GM12878 (cell line): ENCODE data around the gene MGAT5. TPM values are rescaled to one million over a fixed set of nuclear protein-coding genes. Genes with fewer than 3 reads are reported as not detected.

ENCODE experiments used
- ATAC-seq: fragments of 200-7000 bp; cut with Tn5 transposase; 3 replicates; pipeline ENCODE4 v1.9.1; 2020; ENCODE audit warnings: mild to moderate bottlenecking, moderate library complexity
- BruUV-seq: library from RNA; stranded (reverse); fragments of 400-500 nt; replicated peaks from 2 replicates; lab custom pipeline; 2021; lab: Mats Ljungman, UMichigan
- CTCF ChIA-PET: fragments of 300-600 bp; sonication (Branson Sonifier 250); formaldehyde crosslinking; extraction: SDS; loops from one replicate; lab custom pipeline; 2021; ENCODE audit warnings: inconsistent platforms; lab: Yijun Ruan, JAX
- POLR2A ChIA-PET: fragments of 350-600 bp; formaldehyde crosslinking; extraction: SDS; loops from one replicate; lab custom pipeline; 2021; ENCODE audit warnings: inconsistent platforms; lab: Charles Lee
- RAD21 ChIA-PET: fragments of 300-600 bp; sonication (Branson Sonifier 250); formaldehyde crosslinking; loops from one replicate; lab custom pipeline; 2023; ENCODE audit warnings: antibody characterized with exemption; ENCODE audit not compliant: unreplicated experiment; lab: Charles Lee
- SMC1A ChIA-PET: fragments of 300-600 bp; sonication (Branson Sonifier 250); formaldehyde crosslinking; loops from one replicate; lab custom pipeline; 2023; ENCODE audit not compliant: unreplicated experiment, uncharacterized antibody; lab: Charles Lee
- DNase-seq: peaks from one replicate; pipeline ENCODE4 v3.0.0-alpha.2; 2011; ENCODE audit warnings: low read depth, low spot score
- FAIRE-seq: peaks from 3 replicates; lab custom pipeline; 2011; peaks lifted over from hg19 to GRCh38; lab: Jason Lieb, UNC
- H2AFZ ChIP-seq: 2 replicates; pipeline ENCODE4 v1.6.0; 2011; ENCODE audit warnings: low read depth, low read length, control low read depth; ENCODE audit not compliant: control insufficient read depth
- H3K27ac ChIP-seq: 2 replicates; pipeline ENCODE4 v1.5.1; 2011; ENCODE audit warnings: control low read depth; ENCODE audit not compliant: control insufficient read depth, insufficient read depth
- H3K27me3 ChIP-seq, 2 experiments: replicated peaks in 1 of 2; 2 replicates each; pipeline versions ENCODE4 v1.6.0 to v1.6.1; 2011; ENCODE audit warnings: low read length in 1 of 2; ENCODE audit not compliant: control insufficient read depth in 2 of 2, insufficient read depth in 2 of 2
- H3K36me3 ChIP-seq, 2 experiments: 2 replicates each; pipeline ENCODE4 v1.5.1; 2011; ENCODE audit warnings: low read length in 1 of 2; ENCODE audit not compliant: control insufficient read depth in 2 of 2, insufficient read depth in 2 of 2
- H3K4me1 ChIP-seq: 2 replicates; pipeline ENCODE4 v1.6.1; 2011; ENCODE audit warnings: mild to moderate bottlenecking, low read length, moderate library complexity, mixed read lengths; ENCODE audit not compliant: control insufficient read depth, insufficient read depth
- H3K4me2 ChIP-seq: 2 replicates; pipeline ENCODE4 v1.6.0; 2011; ENCODE audit warnings: control low read depth; ENCODE audit not compliant: control insufficient read depth, insufficient read depth
- H3K4me3 ChIP-seq: fragments of 200-600 bp; sonication (generic); 2 replicates; pipeline ENCODE4 v1.5.1; 2016
- H3K79me2 ChIP-seq: 2 replicates; pipeline ENCODE4 v1.6.0; 2011; ENCODE audit warnings: low read length; ENCODE audit not compliant: control insufficient read depth, insufficient read depth
- H3K9ac ChIP-seq: 2 replicates; pipeline ENCODE4 v1.8.0; 2011; ENCODE audit warnings: low read length, control low read depth, mixed read lengths; ENCODE audit not compliant: control insufficient read depth, insufficient read depth
- H3K9me3 ChIP-seq: replicated peaks from 3 replicates; pipeline ENCODE4 v1.5.1; 2011; ENCODE audit warnings: mild to moderate bottlenecking, low read length; ENCODE audit not compliant: control insufficient read depth, insufficient read depth
- H4K20me1 ChIP-seq: 2 replicates; pipeline ENCODE4 v1.6.0; 2011; ENCODE audit not compliant: control insufficient read depth, insufficient read depth
- CHD2 ChIP-seq: IDR thresholded peaks from 2 replicates; pipeline ENCODE4 v1.6.1; 2011; ENCODE audit warnings: low read depth, low read length, improper control_type of control experiment, borderline replicate concordance
- CREB1 ChIP-seq: IDR thresholded peaks from 2 replicates; pipeline ENCODE4 v1.6.1; 2012; ENCODE audit warnings: low read depth, mild to moderate bottlenecking, inconsistent platforms
- HDGF ChIP-seq: fragments of 450-650 bp; IDR thresholded peaks from 2 replicates; pipeline ENCODE4 v1.6.1; 2016; ENCODE audit warnings: antibody characterized with exemption
- MEF2A ChIP-seq: IDR thresholded peaks from 2 replicates; pipeline ENCODE4 v1.6.1; 2011; ENCODE audit warnings: low read depth, mild to moderate bottlenecking, low read length, moderate library complexity; ENCODE audit not compliant: insufficient read depth
- RAD21 ChIP-seq: IDR thresholded peaks from 2 replicates; pipeline ENCODE4 v1.6.1; 2011; ENCODE audit warnings: mild to moderate bottlenecking, low read depth, low read length, moderate library complexity; ENCODE audit not compliant: insufficient read depth
- RB1 ChIP-seq: fragments of 450-650 bp; formaldehyde crosslinking; IDR thresholded peaks from 2 replicates; pipeline ENCODE4 v1.6.1; 2017; ENCODE audit warnings: mild to moderate bottlenecking, borderline replicate concordance
- RUNX3 ChIP-seq: IDR thresholded peaks from 2 replicates; pipeline ENCODE4 v1.6.1; 2012; ENCODE audit warnings: low read length, inconsistent platforms
- SIN3A ChIP-seq: IDR thresholded peaks from 2 replicates; pipeline ENCODE4 v1.6.1; 2012; ENCODE audit warnings: low read depth, low read length, improper control_type of control experiment
- SMAD5 ChIP-seq: IDR thresholded peaks from 2 replicates; pipeline ENCODE4 v1.6.1; 2016; ENCODE audit warnings: antibody characterized with exemption, low read depth
- SMC3 ChIP-seq: IDR thresholded peaks from 2 replicates; pipeline ENCODE4 v1.6.1; 2011; ENCODE audit warnings: low read length, improper control_type of control experiment, borderline replicate concordance
- SUPT20H ChIP-seq: IDR thresholded peaks from 2 replicates; pipeline ENCODE4 v1.6.1; 2011; ENCODE audit warnings: low read depth, mild to moderate bottlenecking, low read length, moderate library complexity, borderline replicate concordance; ENCODE audit not compliant: control insufficient read depth
- ZNF207 ChIP-seq: fragments of 450-650 bp; IDR thresholded peaks from 2 replicates; pipeline ENCODE4 v1.6.1; 2014; ENCODE audit warnings: antibody characterized with exemption, mild to moderate bottlenecking, borderline replicate concordance
- ZNF24 ChIP-seq: fragments of 450-650 bp; IDR thresholded peaks from 2 replicates; pipeline ENCODE4 v1.6.1; 2017; ENCODE audit warnings: antibody characterized with exemption, mild to moderate bottlenecking
- ZZZ3 ChIP-seq: IDR thresholded peaks from 2 replicates; pipeline ENCODE4 v1.6.1; 2011; ENCODE audit warnings: low read depth; ENCODE audit not compliant: control insufficient read depth, insufficient read length
- WGBS: methylation state at CpG from one replicate; pipeline ENCODE4 v1.1.6; 2016; ENCODE audit warnings: low lambda C conversion rate; ENCODE audit not compliant: insufficient replicate concordance, insufficient coverage; ENCODE audit errors: missing lambda C conversion rate; 5-methylcytosine and 5-hydroxymethylcytosine counted together
- in situ Hi-C: fragments of 300-500 bp; cut with MboI; formaldehyde crosslinking; loops from 9 replicates; pipeline ENCODE4 v1.14.3; 2018; ENCODE audit warnings: mixed read lengths
- intact Hi-C: fragments of 100-400 bp; cut with micrococcal nuclease; formaldehyde crosslinking; loops from one replicate; pipeline ENCODE4 v1.14.2; 2022; ENCODE audit not compliant: unreplicated experiment
- polyA plus RNA-seq, 11 experiments: library from polyadenylated mRNA; depleted of rRNA in 4 of 11; unstranded in 6 of 11; stranded (reverse) in 5 of 11; fragments of >200 nt; fragmentation: Nextera tagmentation in 4 of 11; fragmentation: Illumina TruSeq in 1 of 11; extraction: Ambion mirVana in 4 of 11; extraction: Trizol in 1 of 11; gene quantifications; 1 replicate in 1 of 11; 2 replicates in 10 of 11; pipeline versions ENCODE4 v1.2.1 to v1.2.3, GENCODE V29; 2011 to 2016; ENCODE audit warnings: inconsistent platforms in 2 of 11, missing spikeins in 2 of 11, low read depth in 1 of 11
- total RNA-seq, 4 experiments: library from RNA; depleted of rRNA in 3 of 4; stranded (reverse); fragments of >200 nt in 3 of 4; fragmentation: Illumina TruSeq in 1 of 4; extraction: Trizol in 1 of 4; gene quantifications; 2 replicates each; pipeline versions ENCODE4 v1.2.1 to v1.2.3, GENCODE V29; 2013 to 2021
- TF ChIP-seq, protein P1 (sequence below): fragments of 450-650 bp; IDR thresholded peaks from 2 replicates; pipeline ENCODE4 v1.6.1; 2017; ENCODE audit warnings: mild to moderate bottlenecking
- TF ChIP-seq, protein P2 (sequence below): IDR thresholded peaks from 2 replicates; pipeline ENCODE4 v1.6.1; 2011; ENCODE audit warnings: low read depth, low read length, improper control_type of control experiment, borderline replicate concordance
- TF ChIP-seq, protein P3 (sequence below), 3 experiments: IDR thresholded peaks in 2 of 3; conservative IDR thresholded peaks in 1 of 3; 2 replicates each; pipeline ENCODE4 v1.5.1; 2011; ENCODE audit warnings: low read depth in 3 of 3, low read length in 3 of 3, mild to moderate bottlenecking in 3 of 3, control low read depth in 2 of 3, moderate library complexity in 2 of 3, inconsistent platforms in 1 of 3, mixed read lengths in 1 of 3; ENCODE audit not compliant: control insufficient read depth in 2 of 3, insufficient read depth in 1 of 3; ENCODE audit errors: extremely low read depth in 1 of 3

The MGAT5 gene
- total and polyA plus RNA-seq, 10 of the 15 experiments (the other 5 are each of a cell fraction or from before 2014, with no cell fraction given), result 4.9 to 104 (median 36.2) TPM

DNA sequence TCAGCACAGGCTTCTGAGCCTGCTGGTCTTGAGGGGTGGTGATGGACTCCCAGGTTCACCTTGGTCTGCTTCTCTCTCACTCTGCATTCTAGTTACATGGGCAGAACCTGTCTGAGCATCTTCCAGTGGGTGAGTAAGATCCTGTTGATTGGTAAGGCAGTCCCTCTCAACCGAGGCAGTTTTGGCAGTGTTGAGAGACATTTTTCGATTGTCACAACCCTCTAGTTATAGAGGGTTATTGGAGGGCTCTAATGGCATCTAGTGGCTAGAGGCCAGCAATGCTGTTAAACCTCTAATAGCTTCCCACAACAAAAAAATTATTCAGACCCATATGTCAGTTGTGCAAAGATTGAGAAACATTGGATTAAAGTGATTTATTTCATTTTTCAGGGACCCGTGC, 9.3 kb upstream of the MGAT5 start (continued):
- TF ChIP-seq, protein P1, sequence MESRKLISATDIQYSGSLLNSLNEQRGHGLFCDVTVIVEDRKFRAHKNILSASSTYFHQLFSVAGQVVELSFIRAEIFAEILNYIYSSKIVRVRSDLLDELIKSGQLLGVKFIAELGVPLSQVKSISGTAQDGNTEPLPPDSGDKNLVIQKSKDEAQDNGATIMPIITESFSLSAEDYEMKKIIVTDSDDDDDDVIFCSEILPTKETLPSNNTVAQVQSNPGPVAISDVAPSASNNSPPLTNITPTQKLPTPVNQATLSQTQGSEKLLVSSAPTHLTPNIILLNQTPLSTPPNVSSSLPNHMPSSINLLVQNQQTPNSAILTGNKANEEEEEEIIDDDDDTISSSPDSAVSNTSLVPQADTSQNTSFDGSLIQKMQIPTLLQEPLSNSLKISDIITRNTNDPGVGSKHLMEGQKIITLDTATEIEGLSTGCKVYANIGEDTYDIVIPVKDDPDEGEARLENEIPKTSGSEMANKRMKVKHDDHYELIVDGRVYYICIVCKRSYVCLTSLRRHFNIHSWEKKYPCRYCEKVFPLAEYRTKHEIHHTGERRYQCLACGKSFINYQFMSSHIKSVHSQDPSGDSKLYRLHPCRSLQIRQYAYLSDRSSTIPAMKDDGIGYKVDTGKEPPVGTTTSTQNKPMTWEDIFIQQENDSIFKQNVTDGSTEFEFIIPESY, result no peak
- TF ChIP-seq RB1, result no peak
- TF ChIP-seq SMC3, result peak; percentile 50; the same call in 1 of the 2 replicates
- TF ChIP-seq, all 136 proteins: peak for 4

DNA sequence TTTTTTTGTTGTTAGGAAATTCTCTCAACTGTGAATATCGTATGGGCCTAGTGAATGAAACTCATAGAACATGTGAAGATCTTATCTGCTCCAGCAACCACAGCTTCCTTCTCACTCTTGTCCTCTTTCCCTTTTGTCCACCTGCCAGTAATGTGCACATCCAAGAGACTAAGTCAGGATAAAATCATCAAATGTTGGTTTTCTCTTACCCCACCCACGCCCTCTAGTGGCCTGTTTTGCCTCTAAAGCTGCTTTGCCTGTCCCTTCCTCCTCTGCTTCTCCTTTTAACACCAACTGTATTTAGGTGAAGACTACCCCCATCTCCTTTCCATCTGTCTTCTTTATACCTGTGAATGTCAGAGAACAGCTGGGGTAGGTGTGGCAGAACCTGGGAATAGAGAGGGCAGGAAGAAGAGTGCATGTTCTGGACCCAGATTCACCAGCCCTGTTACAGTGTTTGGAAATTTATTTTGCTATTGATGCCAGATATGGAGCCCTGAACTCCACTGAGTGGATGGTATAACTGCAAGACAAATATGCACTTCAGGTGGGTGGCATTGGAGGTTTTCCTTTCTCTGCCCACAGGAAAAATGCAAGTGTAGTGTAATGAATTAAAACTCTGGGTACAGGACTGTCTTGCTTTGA, 8.4 kb upstream of the MGAT5 start:
- in situ Hi-C loops, result no loop called here
- no peak overlapping the region for H2AFZ ChIP-seq
- ATAC-seq (peak; percentile 65), FAIRE-seq (peak; percentile 84), DNase-seq (no peak)
- POLR2A ChIA-PET, result interaction anchor here (0.6 to 1.3 kb wide), 7 partner anchors 34 to 167 kb away, joined by 3 to 9 read pairs (median 8); no protein-coding TSS in a partner anchor
- H4K20me1 ChIP-seq, result no peaks in the 10 kb centered on the region
- WGBS, result 16% methylated on average over 2 of the region's 2 CpGs
- RAD21 ChIA-PET, result interaction anchor here (0.7 to 5.3 kb wide), 20 partner anchors 8 to 359 kb away, joined by 3 to 113 read pairs (median 4); partner anchors contain the start of gene MGAT5
- SMC1A ChIA-PET, result interaction anchor here (0.8 to 5.4 kb wide), 31 partner anchors 8 to 650 kb away, joined by 3 to 100 read pairs (median 4); partner anchors contain the start of gene MGAT5
- H3K4me3 ChIP-seq, result no peak overlapping the region; the same call in 1 of the 2 replicates
- H3K4me1 ChIP-seq, result peaks cover 66% of the 10 kb centered on the region
- intact Hi-C loops, result loop anchor here (1.0 to 10.0 kb wide), 3 partner anchors 92 to 361 kb away; no protein-coding TSS in a partner anchor
- H3K27me3 ChIP-seq, result no peaks in the 10 kb centered on the region
- 0 out of 2 replicates have a peak overlapping the region, but pooled peaks have one; percentile 2 for H3K9ac ChIP-seq
- peak overlapping the region; percentile 54 for H3K27ac ChIP-seq
- CTCF ChIA-PET, result interaction anchor here (0.6 to 5.3 kb wide), 41 partner anchors 9 to 358 kb away, joined by 3 to 173 read pairs (median 5); partner anchors contain the start of gene MGAT5
- no TSS peak for BruUV-seq
- H3K4me2 ChIP-seq, result peak overlapping the region; percentile 56
- no peaks in the 10 kb centered on the region for H3K9me3 ChIP-seq
- H3K36me3 ChIP-seq, result no peaks in the 10 kb centered on the region; a peak in 2 of 4 replicates
- H3K79me2 ChIP-seq, result peaks cover 84% of the 10 kb centered on the region
- TF ChIP-seq HDGF (peak; percentile 54; the same call in 1 of the 2 replicates), CREB1 (no peak), SMAD5 (no peak), RUNX3 (peak; percentile 54), SMC3 (peak; percentile 74), SUPT20H (no peak), ZZZ3 (no peak), CHD2 (no peak), ZNF24 (no peak), RAD21 (peak; percentile 75), ZNF207 (0 out of 2 replicates have a peak, but pooled peaks have one; percentile 25), SIN3A (no peak), MEF2A (0 out of 2 replicates have a peak, but pooled peaks have one; percentile 18)
- TF ChIP-seq, protein P2, sequence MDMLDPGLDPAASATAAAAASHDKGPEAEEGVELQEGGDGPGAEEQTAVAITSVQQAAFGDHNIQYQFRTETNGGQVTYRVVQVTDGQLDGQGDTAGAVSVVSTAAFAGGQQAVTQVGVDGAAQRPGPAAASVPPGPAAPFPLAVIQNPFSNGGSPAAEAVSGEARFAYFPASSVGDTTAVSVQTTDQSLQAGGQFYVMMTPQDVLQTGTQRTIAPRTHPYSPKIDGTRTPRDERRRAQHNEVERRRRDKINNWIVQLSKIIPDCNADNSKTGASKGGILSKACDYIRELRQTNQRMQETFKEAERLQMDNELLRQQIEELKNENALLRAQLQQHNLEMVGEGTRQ, result no peak
- TF ChIP-seq, protein P3, sequence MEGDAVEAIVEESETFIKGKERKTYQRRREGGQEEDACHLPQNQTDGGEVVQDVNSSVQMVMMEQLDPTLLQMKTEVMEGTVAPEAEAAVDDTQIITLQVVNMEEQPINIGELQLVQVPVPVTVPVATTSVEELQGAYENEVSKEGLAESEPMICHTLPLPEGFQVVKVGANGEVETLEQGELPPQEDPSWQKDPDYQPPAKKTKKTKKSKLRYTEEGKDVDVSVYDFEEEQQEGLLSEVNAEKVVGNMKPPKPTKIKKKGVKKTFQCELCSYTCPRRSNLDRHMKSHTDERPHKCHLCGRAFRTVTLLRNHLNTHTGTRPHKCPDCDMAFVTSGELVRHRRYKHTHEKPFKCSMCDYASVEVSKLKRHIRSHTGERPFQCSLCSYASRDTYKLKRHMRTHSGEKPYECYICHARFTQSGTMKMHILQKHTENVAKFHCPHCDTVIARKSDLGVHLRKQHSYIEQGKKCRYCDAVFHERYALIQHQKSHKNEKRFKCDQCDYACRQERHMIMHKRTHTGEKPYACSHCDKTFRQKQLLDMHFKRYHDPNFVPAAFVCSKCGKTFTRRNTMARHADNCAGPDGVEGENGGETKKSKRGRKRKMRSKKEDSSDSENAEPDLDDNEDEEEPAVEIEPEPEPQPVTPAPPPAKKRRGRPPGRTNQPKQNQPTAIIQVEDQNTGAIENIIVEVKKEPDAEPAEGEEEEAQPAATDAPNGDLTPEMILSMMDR (IDR thresholded peaks at IDR 0.05 in 2 of 3, conservative IDR thresholded peaks at IDR 0.05 in 1 of 3; ENCODE audit: control insufficient read depth in 2 of 3, extremely low read depth in 1 of 3, insufficient read depth in 1 of 3, low read depth in 3 of 3, low read length in 3 of 3), result peak; percentile 78 to 86 (median 80)
